Keratinocyte (primary cell): Measurements from ENCODE around the gene E2F3. TPM values are rescaled to one million over a fixed set of nuclear protein-coding genes. Genes with fewer than 3 reads are reported as not detected.

Experiments
- DNase-seq: peaks from one replicate; pipeline ENCODE4 v3.0.0-alpha.2; 2011; ENCODE audit warnings: low read depth, missing footprints, low spot score
- FAIRE-seq: peaks from 2 replicates; lab custom pipeline; 2011; peaks lifted over from hg19 to GRCh38; lab: Jason Lieb, UNC
- H2AFZ ChIP-seq: 2 replicates; pipeline ENCODE4 v1.6.0; 2012; ENCODE audit warnings: low read length, control low read depth, inconsistent platforms; ENCODE audit not compliant: control insufficient read depth
- H3K27ac ChIP-seq: 2 replicates; pipeline ENCODE4 v1.5.1; 2011; ENCODE audit warnings: low read length; ENCODE audit not compliant: control insufficient read depth, insufficient read depth
- H3K27me3 ChIP-seq: 3 replicates; pipeline ENCODE4 v1.6.0; 2011; ENCODE audit warnings: low read length; ENCODE audit not compliant: control insufficient read depth, insufficient read depth; ENCODE audit errors: extremely low read depth
- H3K36me3 ChIP-seq, 2 experiments: 2 replicates in 1 of 2; 3 replicates in 1 of 2; pipeline ENCODE4 v1.5.1; 2011; ENCODE audit warnings: low read length in 2 of 2, mild to moderate bottlenecking in 1 of 2; ENCODE audit not compliant: control insufficient read depth in 2 of 2, insufficient read depth in 2 of 2; ENCODE audit errors: extremely low read depth in 1 of 2
- H3K4me1 ChIP-seq: 3 replicates; pipeline ENCODE4 v1.5.1; 2011; ENCODE audit warnings: low read length; ENCODE audit not compliant: control insufficient read depth, insufficient read depth; ENCODE audit errors: extremely low read depth
- H3K4me2 ChIP-seq: 3 replicates; pipeline ENCODE4 v1.6.0; 2011; ENCODE audit warnings: low read depth, low read length; ENCODE audit not compliant: control insufficient read depth, insufficient read depth; ENCODE audit errors: extremely low read depth
- H3K4me3 ChIP-seq, 3 experiments: fragments of 200-600 bp in 1 of 3; sonication (generic) in 1 of 3; 2 replicates in 2 of 3; 3 replicates in 1 of 3; pipeline ENCODE4 v1.5.1; 2011 to 2016; ENCODE audit warnings: low read length in 3 of 3, mild to moderate bottlenecking in 3 of 3, control low read depth in 2 of 3, inconsistent platforms in 1 of 3, low read depth in 1 of 3, mixed read lengths in 1 of 3, mixed run types in 1 of 3, moderate library complexity in 1 of 3; ENCODE audit not compliant: control insufficient read depth in 2 of 3, insufficient read depth in 2 of 3; ENCODE audit errors: extremely low read depth in 1 of 3
- H3K79me2 ChIP-seq: 2 replicates; pipeline ENCODE4 v1.6.0; 2012; ENCODE audit warnings: low read length; ENCODE audit not compliant: control insufficient read depth, insufficient read depth
- H3K9ac ChIP-seq: 3 replicates; pipeline ENCODE4 v1.6.0; 2011; ENCODE audit warnings: low read length; ENCODE audit not compliant: control insufficient read depth, insufficient read depth; ENCODE audit errors: extremely low read depth
- H3K9me1 ChIP-seq: 3 replicates; pipeline ENCODE4 v1.6.0; 2011; ENCODE audit warnings: low read length; ENCODE audit not compliant: control insufficient read depth, insufficient read depth; ENCODE audit errors: extremely low read depth
- H3K9me3 ChIP-seq: 2 replicates; pipeline ENCODE4 v1.5.1; 2012; ENCODE audit warnings: low read depth, low read length; ENCODE audit not compliant: control insufficient read depth
- H4K20me1 ChIP-seq: 3 replicates; pipeline ENCODE4 v1.6.0; 2011; ENCODE audit warnings: low read length; ENCODE audit not compliant: control insufficient read depth, insufficient read depth; ENCODE audit errors: extremely low read depth
- CTCF ChIP-seq, 3 experiments: IDR thresholded peaks in 1 of 3; conservative IDR thresholded peaks in 1 of 3; optimal IDR thresholded peaks in 1 of 3; 2 replicates in 2 of 3; 3 replicates in 1 of 3; pipeline versions ENCODE3 to v1.5.1; 2011; ENCODE audit warnings: low read length in 3 of 3, mild to moderate bottlenecking in 3 of 3, moderate library complexity in 2 of 3, control low read depth in 1 of 3, inconsistent platforms in 1 of 3; ENCODE audit not compliant: insufficient read depth in 2 of 3; ENCODE audit errors: extremely low read depth in 1 of 3
- EZH2 ChIP-seq: IDR thresholded peaks from one replicate; pipeline ENCODE4 v1.6.1; 2012; ENCODE audit warnings: inconsistent platforms, mild to moderate bottlenecking, low read length, moderate library complexity
- dilution Hi-C: fragments of 300-500 bp; cut with MboI; formaldehyde crosslinking; loops from one replicate; pipeline ENCODE4 v1.7.0; 2020; ENCODE audit warnings: low sequenced_read_pairs; ENCODE audit not compliant: extremely low pct_ligation_motif_present
- polyA plus RNA-seq, 5 experiments: library from polyadenylated mRNA; depleted of rRNA in 3 of 5; stranded (reverse) in 3 of 5; stranded (forward) in 1 of 5; unstranded in 1 of 5; fragments of >200 nt; gene quantifications; 1 replicate in 1 of 5; 2 replicates in 3 of 5; 3 replicates in 1 of 5; pipeline versions ENCODE4 v1.2.1 to v1.2.3, GENCODE V29; 2011 to 2012; ENCODE audit warnings: missing spikeins in 2 of 5, low read depth in 1 of 5, low replicate concordance in 1 of 5

E2F3 gene
- polyA plus RNA-seq, 1 donor (not counting 4 experiments of a cell fraction or from before 2014, with no cell fraction given): 14.6 TPM

DNA sequence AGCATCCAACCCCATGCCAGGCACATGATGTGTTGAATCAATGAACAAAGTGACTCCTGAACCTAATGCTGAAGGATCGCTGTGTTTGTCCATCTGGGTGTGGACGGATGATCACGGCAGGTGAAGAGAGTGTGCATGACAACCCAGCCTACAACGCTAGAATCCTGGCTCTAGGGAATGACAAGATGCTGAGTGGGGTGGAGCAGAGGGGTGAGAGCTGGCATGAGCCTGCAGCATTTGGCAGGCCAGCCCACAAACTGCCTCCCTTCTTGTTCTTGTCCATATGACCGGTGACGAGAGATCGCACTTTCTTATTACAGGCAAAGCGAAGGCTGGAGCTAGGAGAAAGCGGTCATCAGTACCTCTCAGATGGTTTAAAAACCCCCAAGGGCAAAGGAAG, 77.8 kb downstream of the E2F3 start:
- Histone ChIP-seq H3K9me3 (no peaks in the 10 kb centered on the region), H3K4me1 (no peaks in the 10 kb centered on the region), H3K79me2 (peaks cover 33% of the 10 kb centered on the region), H3K4me3 (no peak overlapping the region), H3K27me3 (no peaks in the 10 kb centered on the region), H3K9ac (no peak overlapping the region), H3K9me1 (peaks cover 2% of the 10 kb centered on the region), H3K4me2 (no peak overlapping the region), H3K27ac (no peak overlapping the region), H3K36me3 (peaks cover 12 to 28% of the 10 kb centered on the region in 2 experiments), H2AFZ (no peak overlapping the region), H4K20me1 (no peaks in the 10 kb centered on the region)
- no peak for FAIRE-seq
- TF ChIP-seq EZH2 (no peak), CTCF (optimal IDR thresholded peaks at IDR 0.05 in 1 of 3, IDR thresholded peaks at IDR 0.05 in 1 of 3, conservative IDR thresholded peaks at IDR 0.05 in 1 of 3; ENCODE audit: extremely low read depth in 1 of 3, insufficient read depth in 2 of 3, low read length in 3 of 3) (no peak)
- no peak for DNase-seq
- dilution Hi-C loops: no loop called here

GRCh38 chr6:20481281-20481680, 79.6 kb downstream of the E2F3 start:
- TF ChIP-seq EZH2: no peak
- TF ChIP-seq CTCF (optimal IDR thresholded peaks at IDR 0.05 in 1 of 3, IDR thresholded peaks at IDR 0.05 in 1 of 3, conservative IDR thresholded peaks at IDR 0.05 in 1 of 3; ENCODE audit: extremely low read depth in 1 of 3, insufficient read depth in 2 of 3, low read length in 3 of 3): no peak
- Histone ChIP-seq H3K27ac (no peak overlapping the region), H3K79me2 (peaks cover 19% of the 10 kb centered on the region), H3K36me3 (peaks cover 11 to 28% of the 10 kb centered on the region in 2 experiments), H3K9me3 (no peaks in the 10 kb centered on the region), H3K9me1 (no peaks in the 10 kb centered on the region), H4K20me1 (no peaks in the 10 kb centered on the region), H2AFZ (no peak overlapping the region), H3K9ac (no peak overlapping the region), H3K4me1 (no peaks in the 10 kb centered on the region), H3K4me2 (no peak overlapping the region), H3K27me3 (no peaks in the 10 kb centered on the region), H3K4me3 (no peak overlapping the region)
- DNase-seq (no peak), FAIRE-seq (no peak)
- dilution Hi-C loops: no loop called here
